OCI-M2 (cell line): ENCODE data around the gene LDLRAD3.

Experiments
- DNase-seq: peaks from one replicate; lab custom pipeline; 2025; ENCODE audit not compliant: unreplicated experiment; lab: John Stamatoyannopoulos, UW

Gene LDLRAD3

GRCh38 chr11:36258730-36259360 lies 315.0 kb downstream of the LDLRAD3 start:
- DNase-seq = no peak

GRCh38 chr11:36261094-36261493 lies 317.2 kb downstream of the LDLRAD3 start:
- no peak for DNase-seq

- no peak for DNase-seq
Measured at GRCh38 chr11:36264011-36264972, 320.4 kb downstream of the LDLRAD3 start.

DNA sequence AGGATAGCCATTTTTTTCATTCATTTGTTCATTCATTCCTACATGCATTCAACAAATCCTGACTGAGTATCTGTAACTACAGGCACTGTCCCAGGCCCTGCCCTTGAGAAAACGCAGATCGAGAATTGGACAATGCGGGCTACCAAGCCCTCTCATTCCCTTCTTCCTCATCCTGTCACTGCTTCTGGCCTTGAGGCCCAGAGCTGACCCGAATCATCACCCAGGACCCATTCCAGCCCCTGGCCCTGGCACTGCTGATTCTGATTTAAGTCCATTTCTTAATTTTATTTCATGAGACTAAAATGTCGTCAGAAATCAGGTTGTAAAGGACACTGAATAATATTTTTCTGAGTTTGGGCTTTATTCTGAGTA lies 321.1 kb downstream of the LDLRAD3 start:
- DNase-seq = no peak

DNA sequence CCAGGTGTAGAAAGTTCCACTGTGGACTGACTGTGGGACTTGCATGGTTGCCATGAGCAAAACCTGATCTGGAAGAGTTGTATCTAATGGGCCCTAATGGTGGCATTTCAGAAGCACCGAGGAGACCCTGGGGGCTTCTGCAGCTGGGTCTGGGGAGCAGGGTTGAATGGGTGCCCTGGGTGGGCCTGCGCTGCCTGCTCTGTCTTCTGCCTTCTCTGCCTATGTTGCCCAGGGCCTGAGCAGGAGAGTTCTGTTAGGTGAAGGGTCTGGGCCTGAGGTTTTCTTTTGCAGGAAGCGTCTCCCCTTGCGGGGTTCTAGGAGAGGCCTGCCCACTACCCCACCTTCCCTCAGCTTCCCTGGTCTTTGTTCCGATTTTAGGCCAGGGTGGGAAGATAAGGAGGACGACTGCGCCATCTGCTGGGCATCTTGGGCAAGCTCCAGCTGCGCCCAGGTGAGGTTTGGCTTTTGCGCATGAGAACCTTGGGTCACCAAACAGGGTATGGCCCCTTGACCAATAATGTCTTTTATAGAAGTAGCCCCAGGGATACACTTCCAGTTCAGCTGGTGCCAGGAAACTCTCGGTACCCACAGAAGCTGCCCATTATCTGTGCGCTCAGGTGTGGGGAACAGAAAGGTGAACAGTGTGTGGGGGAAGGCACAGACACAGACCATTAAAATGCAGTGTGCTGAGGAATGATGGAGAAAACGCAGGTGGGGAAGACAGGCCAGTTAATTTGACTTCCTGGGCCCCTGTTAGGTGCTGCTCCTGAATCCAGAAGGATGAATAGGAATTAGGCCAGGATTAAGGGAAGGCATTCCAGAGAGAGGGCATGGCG lies 322.1 kb downstream of the LDLRAD3 start:
- no peak for DNase-seq

DNA sequence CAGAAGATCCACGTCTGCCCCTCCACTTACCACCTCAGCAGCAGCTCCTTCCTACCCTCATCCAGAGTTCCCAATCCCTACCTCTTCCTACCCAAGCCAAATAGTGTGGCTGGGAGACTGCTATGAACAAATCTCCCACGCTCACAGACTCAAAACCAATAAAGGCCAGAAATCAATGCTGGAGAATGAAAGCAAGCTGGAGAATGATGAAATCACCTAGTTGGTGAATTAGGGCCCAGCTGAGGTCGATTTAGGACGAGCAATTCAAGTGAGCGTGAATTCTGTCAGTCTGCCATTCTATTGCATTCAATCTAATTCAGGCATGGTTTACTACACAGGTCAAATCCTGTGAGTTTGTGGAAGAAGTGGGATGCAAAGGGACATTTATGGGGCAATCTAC lies 322.9 kb downstream of the LDLRAD3 start:
- DNase-seq = no peak

DNA sequence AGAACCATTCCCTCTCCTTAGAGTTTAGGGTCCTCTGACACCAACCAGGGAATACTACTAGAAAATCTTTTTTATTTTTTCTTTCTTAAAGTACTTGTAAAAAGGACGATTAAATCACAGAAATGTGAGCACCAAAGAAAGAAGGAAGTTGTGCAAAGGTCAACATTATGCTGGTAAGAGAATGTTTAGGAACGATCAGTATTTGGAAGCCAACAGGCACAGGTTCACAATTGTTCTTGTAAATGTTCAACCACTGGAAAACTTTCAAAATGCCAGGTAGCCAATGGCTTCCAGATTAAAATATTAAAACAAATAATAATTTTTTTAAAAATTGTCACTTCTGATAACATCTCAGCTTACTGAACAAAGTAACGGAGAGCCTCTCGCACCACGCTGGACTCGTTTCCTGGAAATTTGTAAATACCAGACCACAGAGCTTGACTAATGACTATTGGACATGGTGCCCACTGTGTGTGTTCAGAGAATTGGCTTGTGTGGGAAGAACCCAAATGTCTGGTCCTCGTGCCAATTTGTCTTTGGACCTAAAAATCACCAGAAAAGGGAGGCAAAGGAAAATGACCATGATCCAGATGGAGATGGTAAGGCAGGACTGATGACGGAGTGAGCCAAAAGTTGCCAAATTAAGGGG lies 324.6 kb downstream of the LDLRAD3 start:
- no peak for DNase-seq

DNA sequence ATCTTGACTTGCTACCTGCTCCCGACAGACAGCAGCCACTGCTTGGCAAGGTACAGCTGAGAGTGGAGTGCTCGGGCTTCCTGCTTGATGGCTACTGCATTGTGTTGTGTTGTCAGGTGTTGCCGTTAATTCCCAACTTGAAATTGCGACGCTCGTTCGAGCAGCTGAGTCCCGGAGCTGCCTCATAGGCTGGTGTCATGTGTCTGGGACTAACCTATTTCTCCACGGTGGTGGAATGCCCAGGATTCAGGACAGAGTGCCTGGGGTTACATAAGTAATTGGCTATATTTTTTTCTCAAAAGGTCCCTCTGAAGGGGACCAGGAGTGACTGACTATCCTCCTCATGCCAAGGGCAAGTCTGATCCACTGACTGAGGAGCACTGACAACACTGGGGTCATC lies 326.8 kb downstream of the LDLRAD3 start:
- DNase-seq = no peak

DNA sequence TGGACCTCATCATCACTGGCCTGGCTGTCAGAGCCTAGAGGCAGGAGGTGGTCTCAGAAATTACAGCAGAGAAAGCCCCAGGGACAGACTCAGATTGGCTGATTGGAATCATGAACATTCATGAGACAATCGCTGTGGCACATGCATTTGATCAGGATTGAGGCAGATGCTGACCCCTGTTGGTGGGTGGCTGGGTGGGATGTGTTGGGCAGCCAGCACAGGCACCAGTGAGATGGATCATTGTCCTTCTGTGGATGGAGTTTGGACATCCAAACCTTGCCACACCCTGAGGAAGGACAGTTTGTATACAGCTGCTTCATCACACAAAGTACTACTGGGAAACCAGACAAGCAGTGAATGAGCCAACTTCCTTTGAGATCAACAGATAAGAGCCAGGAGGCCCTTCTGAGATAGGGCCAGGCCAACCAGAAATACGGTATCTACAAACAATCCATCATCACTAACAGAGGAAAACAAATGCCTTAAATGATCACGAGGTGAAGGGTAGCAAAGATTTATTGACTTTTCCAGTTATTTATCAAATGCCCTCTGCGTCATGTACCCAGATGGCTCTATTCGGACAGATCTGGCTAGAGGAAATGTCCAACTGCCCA lies 328.0 kb downstream of the LDLRAD3 start:
- DNase-seq = no peak

- no peak for DNase-seq
Measured at GRCh38 chr11:36273110-36273509, 329.2 kb downstream of the LDLRAD3 start.

GRCh38 chr11:36274414-36274813 lies 330.6 kb downstream of the LDLRAD3 start:
- DNase-seq = no peak

DNA sequence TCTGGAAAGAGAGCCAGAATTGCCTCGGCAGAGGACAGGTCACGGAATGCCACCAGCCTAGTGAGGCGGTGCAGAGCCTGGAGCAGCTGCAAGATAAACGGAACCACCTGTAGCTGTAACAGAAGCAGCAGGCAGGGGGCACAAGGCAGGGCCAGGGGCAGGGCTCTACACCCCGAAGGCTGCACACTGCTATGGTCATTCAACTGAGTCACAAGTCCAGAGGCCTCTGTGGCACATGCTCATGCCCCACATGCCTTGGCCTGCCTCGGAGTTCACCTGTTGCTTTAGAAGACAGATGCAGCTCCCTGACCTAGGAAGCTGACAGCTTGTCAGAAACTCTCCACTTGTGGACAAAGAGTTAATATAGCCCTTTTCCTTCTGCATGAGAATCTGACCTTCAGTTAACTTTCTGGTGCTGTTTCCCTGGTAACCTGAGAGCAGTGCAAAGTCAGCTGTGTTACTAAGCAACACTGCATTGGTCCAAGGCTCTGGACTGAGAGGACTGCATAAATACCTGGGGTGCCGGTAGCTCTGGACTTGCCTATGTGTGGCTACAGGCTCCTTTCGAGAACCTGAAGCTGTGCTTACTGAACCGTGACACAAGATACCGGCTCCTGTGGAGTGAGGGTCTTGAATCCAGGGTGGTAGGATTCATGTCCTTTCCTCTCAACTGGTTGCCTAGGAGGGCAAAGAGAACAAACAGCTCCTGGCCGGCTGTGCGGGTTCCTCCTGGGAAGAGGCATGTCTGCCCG lies 334.8 kb downstream of the LDLRAD3 start:
- no peak for DNase-seq

- no peak for DNase-seq
Measured at GRCh38 chr11:36280531-36280930, 336.7 kb downstream of the LDLRAD3 start.
